ENCODE results near the gene FBXO24.
"Not testable (repeated sequence)": the region's sequence is repeated elsewhere in the genome, so short reads cannot be mapped to it uniquely, and the experiment has no call there.

FBXO24 gene

DNA sequence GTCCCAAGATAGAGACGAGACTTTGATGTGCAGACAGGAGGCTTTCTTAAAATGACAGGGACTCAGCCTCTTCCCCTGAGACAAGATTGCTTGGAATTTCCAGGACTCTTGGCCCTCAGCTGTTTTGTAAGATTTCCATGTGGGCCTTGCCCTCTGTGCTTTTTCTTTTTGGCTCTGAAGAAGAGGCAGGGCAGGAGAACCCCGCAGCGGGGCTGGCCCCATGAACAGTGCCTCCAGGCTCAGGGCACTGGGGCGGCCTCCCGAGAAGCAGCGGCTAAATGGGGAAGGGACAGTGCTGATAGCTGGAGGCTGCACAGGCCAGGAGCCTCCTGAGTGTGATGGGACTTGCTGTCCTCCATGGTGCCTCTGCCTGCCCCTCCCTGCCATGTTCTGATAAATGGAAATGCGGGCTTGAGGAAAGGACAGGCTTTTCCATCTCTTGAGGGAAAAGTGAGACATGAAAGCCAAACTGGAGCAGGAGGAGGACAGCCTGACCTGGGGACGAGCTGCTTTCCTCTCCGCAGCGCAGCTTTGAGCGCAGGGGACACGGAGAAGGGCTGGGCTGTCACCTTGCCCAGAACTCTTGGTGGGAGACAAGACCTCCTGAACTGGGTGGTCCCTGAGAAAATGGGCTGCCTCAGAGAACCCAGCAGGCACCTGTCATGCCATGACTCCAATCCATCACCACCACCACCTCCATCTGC, 24.5 kb upstream of the FBXO24 start:
- no peak for DNase-seq

DNA sequence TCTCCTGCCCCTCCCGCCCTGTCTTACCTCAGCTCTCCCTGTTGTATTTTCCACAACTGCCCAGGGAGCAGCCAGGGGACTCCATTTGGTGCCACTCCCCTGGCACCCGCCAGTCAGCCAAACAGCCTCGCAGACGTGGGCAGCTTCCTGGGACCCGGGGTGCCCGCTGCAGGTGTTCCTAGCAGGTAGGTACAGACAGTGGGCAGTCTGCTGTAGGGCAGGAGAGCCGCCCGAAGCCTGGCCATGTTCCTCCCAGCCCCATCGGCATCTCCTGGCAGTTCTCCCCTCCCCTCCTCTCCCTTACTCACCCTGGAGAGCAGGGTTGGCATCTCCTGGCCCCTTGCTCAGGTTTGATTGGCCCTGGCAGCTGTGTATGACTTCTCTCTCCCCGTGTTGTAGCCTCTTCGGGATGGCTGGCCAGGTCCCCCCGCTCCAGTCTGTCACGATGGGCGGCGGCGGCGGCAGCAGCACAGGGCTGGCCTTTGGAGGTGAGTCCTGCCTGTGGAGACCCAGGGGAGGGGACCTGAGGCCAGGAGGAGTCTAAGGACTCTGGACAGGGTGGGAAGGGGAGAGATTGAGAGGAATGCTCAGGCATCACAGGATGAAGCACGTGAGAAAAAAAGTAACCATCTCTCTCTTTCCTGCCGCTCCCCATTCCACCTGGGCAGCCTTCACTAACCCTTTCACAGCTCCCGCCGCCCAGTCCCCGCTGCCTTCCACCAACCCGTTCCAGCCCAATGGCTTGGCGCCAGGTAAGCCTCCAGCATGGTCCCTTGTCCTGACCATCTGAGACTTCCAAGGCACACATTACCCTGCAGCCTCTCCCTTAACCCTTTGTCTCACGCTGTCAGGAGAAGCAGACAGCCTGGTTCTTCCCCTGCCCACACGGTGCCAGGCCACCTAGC, 23.7 kb upstream of the FBXO24 start:
- DNase-seq = no peak

GRCh38 chr7:100563100-100563564, 23.0 kb upstream of the FBXO24 start:
- DNase-seq = no peak

- DNase-seq = peak; percentile 86
These were observed 22.2 kb upstream of the FBXO24 start for GRCh38 chr7:100563809-100564400.

GRCh38 chr7:100564405-100564804, 21.7 kb upstream of the FBXO24 start:
- not testable (repeated sequence) for DNase-seq

- no peak for DNase-seq
These were observed 21.0 kb upstream of the FBXO24 start for GRCh38 chr7:100565133-100565571.

GRCh38 chr7:100566018-100566531, 20.1 kb upstream of the FBXO24 start:
- DNase-seq = no peak

- no peak for DNase-seq
These were observed 18.9 kb upstream of the FBXO24 start for GRCh38 chr7:100567031-100567730.

GRCh38 chr7:100567751-100568175, 18.4 kb upstream of the FBXO24 start:
- no peak for DNase-seq

DNA sequence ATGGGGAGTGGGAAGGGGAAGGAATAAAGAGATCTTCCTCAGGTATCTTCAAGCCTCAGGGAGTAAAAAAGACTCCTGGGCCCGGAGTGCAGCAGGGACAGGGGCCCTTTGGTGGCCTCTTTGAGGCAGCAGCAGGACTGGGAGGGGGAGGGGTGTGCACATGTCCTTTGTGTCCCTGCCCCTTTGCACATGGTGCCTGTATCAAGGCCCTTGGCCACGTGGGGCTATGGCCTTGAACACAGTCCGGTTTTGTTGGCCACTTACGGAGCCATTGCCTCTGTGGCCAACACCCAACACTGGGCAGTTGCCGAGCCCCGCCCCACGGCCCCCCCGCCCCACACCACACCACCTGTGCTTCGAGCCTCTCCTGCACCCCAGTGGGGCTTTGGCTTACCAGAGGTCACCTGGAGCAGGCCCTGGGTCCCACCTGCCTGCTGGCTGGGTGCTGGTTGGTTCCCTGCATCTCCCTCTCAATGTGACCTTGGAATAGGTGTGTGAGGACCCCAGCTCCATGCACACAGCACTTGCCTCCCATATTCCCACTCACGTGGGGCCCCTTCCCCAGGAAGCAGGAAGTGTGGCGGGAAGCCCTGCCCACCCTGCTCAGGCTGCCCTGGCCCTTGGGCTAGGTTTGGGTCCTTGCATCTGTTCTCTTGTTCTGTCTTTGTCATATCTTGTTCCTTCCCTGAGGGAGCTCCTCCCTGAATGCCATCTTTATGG, 17.8 kb upstream of the FBXO24 start:
- DNase-seq = no peak

DNA sequence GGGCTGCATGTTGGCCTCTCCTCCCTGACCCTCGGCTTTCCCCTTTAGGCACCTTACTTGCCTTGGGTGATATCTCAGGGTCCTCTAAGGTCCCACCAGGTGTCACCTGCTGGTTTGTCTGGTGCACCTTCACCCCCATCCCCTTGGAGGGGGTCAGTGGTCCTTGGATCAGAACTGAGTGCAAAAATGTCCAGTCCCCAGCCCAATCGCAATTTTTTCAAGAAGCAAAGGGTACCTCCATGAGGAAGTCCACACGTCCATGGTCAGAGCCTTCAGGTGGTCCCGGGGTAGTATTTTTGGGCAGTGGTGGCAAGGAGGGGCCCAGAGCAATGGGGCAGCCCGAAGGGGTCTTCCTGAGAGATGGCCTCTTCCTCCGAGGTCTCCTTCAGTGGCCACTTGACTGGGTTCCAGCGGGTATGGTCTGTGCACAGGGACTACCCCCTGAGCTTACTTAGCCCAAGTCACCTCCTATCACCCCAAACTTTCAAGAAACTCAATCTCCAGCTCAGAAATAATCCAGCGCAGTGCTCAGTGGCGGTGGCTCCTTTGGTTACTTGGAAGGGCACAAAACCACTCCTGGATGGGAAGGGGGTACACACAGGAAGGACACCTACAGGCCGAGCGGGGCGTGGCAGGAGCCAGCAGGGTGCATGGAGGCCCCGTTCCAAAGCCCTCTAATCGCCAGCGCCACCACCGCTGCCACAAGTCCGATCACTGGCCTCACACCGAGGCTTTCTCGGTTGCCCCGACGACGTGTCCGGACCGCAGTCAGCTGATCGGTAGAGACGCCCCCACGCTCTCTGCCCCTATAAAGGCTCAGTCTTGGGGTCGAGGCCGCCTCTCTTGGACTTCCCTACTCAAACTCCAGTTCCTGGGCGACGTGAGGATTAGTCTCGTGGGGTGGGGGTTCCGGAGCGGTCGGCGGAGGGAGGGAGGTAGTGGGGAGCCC, 17.0 kb upstream of the FBXO24 start:
- DNase-seq = no peak

GRCh38 chr7:100570954-100571828, 14.9 kb upstream of the FBXO24 start:
- DNase-seq = no peak

DNA sequence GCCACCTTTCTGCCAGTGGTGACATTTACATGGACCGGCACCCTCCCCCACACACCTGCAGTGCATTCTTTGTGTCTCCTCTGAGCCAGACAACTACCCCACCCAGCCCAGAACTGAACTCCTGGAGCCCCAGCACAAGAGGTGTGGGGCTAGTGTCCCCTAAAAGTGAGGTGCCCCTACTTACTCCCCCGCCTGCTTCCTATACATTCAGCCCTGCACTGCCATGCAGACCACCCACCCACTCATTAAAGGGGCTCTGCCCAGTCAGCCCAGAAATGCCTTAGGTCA, 14.4 kb upstream of the FBXO24 start:
- no peak for DNase-seq

DNA sequence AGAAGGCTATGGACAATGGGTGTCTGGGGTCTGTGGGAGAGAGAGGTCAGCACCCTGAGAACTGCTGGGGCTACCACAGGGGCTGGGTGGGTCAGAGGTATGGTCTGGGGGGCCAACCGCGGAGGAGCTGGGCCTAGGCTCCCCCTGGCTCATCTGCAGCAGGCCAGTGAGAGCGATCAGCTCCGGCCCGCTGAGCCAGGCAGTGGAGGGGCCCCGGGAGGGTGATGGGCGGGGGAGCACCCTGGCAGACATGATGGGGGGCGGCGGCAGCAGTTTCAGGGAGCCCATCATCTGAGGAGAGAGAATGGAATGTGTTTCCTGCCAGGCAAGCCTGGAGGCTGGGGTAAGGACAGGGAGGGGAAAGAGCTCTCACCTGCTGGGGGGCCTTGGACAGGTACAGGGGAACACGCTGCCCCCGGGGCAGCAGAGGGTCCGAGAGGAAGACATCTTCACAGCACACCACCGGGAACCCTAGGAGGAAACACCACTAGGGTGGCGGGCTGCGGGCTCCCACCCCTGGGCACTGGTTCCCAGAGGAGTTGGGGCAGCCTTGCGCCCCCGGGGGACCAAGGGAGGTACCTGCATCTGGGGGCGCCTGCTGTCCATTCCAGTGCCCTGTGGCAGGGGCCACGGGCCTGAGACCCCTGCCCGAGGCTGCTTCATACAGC, 13.7 kb upstream of the FBXO24 start:
- DNase-seq = no peak

DNA sequence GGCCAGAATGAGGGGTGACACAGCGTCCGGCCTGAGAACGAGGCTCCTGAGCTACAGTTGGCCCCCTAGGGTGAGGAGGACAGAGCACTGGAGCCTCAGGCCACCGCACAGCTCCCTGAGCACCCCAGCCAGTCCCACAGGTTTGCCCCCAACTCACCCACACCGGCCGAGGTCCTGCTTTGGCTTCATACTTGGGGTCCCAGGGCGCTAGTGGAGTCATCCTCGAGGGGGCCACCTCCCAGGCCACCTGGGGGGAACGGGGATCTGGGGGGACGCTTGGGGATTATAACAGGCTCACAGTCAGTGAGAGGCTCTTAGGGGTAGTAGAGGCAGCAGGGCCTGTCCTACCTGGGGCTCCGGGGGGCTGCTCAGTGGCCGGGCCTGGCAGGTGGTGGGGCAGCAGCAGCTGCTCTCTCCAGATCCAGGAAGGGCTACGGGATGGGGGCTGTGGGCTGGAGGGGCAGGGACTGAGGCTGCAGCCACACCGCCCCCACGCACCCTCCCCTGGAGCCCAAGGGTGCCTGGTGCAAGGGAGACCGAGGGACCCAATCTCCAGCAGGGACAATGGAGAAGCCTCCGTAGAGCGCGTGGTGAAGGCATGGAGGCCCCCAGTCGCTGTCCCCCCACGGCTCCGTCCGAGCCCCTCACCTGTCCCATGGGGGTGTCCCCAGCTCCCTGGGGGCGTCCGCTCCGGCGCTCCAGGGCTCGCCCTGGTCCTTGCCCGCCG, 13.0 kb upstream of the FBXO24 start:
- no peak for DNase-seq

- DNase-seq = no peak
These were observed 12.3 kb upstream of the FBXO24 start, which contains the start of gene SAP25 for GRCh38 chr7:100573691-100574361. SAP25 (minus strand) TSS chr7:100573900; CDS start chr7:100573742, 158 bp downstream.

- no peak for DNase-seq
These were observed 11.5 kb upstream of the FBXO24 start for GRCh38 chr7:100574362-100575205.
